Measurements from ENCODE around the gene ATP8A2. TPM values are rescaled to one million over a fixed set of nuclear protein-coding genes. Genes with fewer than 3 reads are reported as not detected.

The ATP8A2 gene
- total RNA-seq, 1 donor from 2014 or later, result 0.27 TPM

DNA sequence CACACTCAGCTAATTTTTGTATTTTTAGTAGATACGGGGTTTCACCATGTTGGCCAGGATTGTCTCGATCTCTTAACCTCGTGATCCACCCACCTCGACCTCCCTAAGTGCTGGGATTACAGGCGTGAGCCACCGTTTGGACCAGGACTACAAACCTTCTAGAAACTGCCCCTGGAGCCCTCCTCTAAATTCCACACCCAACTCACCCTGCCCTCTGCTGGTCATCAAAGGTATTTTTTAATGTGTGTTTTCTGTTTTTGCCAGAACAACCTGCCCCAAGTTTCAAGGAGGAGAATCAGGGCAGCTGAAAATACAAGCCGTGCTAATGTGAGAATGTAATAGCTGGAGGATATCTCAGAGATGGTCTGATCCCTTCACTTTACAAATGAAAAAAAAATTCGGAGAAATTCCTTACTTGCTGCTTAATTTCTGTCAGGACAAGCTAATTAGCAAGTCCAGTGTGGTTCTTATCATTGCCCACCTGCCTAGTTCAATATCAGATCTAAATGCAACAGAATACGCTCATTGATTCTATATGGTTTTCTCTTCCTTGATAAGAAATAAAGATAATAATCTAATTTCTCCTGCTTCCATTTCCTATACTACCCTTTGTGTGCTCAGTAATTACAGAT, 4.1 kb downstream of the ATP8A2 start:
- intact Hi-C loops (cut with micrococcal nuclease), result no loop called here
- no peaks in the 10 kb centered on the region for H3K9me3 ChIP-seq (replicated peaks)

DNA sequence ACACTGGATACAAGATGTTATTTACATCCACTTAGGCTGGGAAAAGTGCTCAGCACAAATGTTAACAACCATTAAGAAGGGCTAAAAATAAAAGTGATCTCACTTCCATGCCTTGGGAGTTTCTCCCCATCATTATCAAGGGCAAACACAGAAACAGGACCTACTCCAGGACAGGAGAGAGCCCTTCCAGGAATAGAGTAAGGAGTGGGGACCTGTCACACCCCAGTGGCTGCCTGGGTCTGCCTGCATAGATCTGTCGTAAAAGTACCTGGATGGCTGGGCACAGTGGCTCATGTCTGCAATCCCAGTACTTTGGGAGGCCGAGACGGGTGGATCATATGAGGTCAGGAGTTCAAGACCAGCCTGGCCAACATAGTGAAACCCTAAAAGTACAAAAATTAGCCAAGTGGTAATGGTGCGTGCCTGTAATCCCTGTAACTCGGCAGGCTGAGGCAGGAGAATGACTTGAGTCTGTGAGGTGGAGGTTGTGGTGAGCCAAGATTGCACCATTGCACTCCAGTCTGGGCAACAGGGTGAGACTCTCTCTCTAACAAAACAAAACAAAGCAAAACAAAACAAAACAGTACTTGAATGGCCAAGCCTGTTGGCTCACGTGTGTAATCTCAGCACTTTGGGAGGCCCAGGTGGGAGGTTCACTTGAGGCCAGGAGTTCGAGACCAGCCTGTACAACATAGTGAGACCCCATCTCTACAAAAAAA, 5.6 kb downstream of the ATP8A2 start:
- intact Hi-C loops (cut with micrococcal nuclease), result no loop called here
- H3K36me3 ChIP-seq, result no peaks in the 10 kb centered on the region
- DNase-seq, result no peak

More for the DNA sequence above, 4.1 kb downstream of the ATP8A2 start:
- Histone ChIP-seq H3K4me1 (peaks cover 7% of the 10 kb centered on the region), H3K27me3 (ENCODE audit: low read depth) (peaks cover 61% of the 10 kb centered on the region), H3K4me3 (no peak overlapping the region), H3K27ac (replicated peaks) (no peak overlapping the region), H3K36me3 (no peaks in the 10 kb centered on the region)
- TF ChIP-seq CTCF (IDR thresholded peaks at IDR 0.05; ENCODE audit: borderline replicate concordance), result peak; percentile 73
- no peak for DNase-seq

GRCh38 chr13:25378528-25378927, 6.8 kb downstream of the ATP8A2 start:
- no peaks in the 10 kb centered on the region for H3K4me1 ChIP-seq
- no peak overlapping the region for H3K27ac ChIP-seq (replicated peaks)
- peaks cover 47% of the 10 kb centered on the region for H3K27me3 ChIP-seq (ENCODE audit: low read depth)
- H3K4me3 ChIP-seq, result no peak overlapping the region
- no peak for TF ChIP-seq CTCF (IDR thresholded peaks at IDR 0.05; ENCODE audit: borderline replicate concordance)
- no peaks in the 10 kb centered on the region for H3K36me3 ChIP-seq
- DNase-seq, result no peak
- H3K9me3 ChIP-seq (replicated peaks), result no peaks in the 10 kb centered on the region
- intact Hi-C loops (cut with micrococcal nuclease), result no loop called here

More for the DNA sequence above, 5.6 kb downstream of the ATP8A2 start:
- no peaks in the 10 kb centered on the region for H3K9me3 ChIP-seq (replicated peaks)
- peaks cover 2% of the 10 kb centered on the region for H3K4me1 ChIP-seq
- no peak overlapping the region for H3K4me3 ChIP-seq
- no peak for TF ChIP-seq CTCF (IDR thresholded peaks at IDR 0.05; ENCODE audit: borderline replicate concordance)
- no peak overlapping the region for H3K27ac ChIP-seq (replicated peaks)
- peaks cover 53% of the 10 kb centered on the region for H3K27me3 ChIP-seq (ENCODE audit: low read depth)

- H3K9me3 ChIP-seq (replicated peaks), result no peaks in the 10 kb centered on the region
- intact Hi-C loops (cut with micrococcal nuclease), result no loop called here
- H3K27me3 ChIP-seq (ENCODE audit: low read depth), result peaks cover 47% of the 10 kb centered on the region
- no peak for DNase-seq
- no peak for TF ChIP-seq CTCF (IDR thresholded peaks at IDR 0.05; ENCODE audit: borderline replicate concordance)
- no peaks in the 10 kb centered on the region for H3K36me3 ChIP-seq
- no peak overlapping the region for H3K27ac ChIP-seq (replicated peaks)
- H3K4me1 ChIP-seq, result no peaks in the 10 kb centered on the region
- no peak overlapping the region for H3K4me3 ChIP-seq
Observed at GRCh38 chr13:25379011-25379410, 7.2 kb downstream of the ATP8A2 start.

- no peaks in the 10 kb centered on the region for H3K9me3 ChIP-seq (replicated peaks)
- peaks cover 47% of the 10 kb centered on the region for H3K27me3 ChIP-seq (ENCODE audit: low read depth)
- TF ChIP-seq CTCF (IDR thresholded peaks at IDR 0.05; ENCODE audit: borderline replicate concordance), result no peak
- no peak for DNase-seq
- no peaks in the 10 kb centered on the region for H3K4me1 ChIP-seq
- intact Hi-C loops (cut with micrococcal nuclease), result no loop called here
- no peak overlapping the region for H3K27ac ChIP-seq (replicated peaks)
- no peaks in the 10 kb centered on the region for H3K36me3 ChIP-seq
- no peak overlapping the region for H3K4me3 ChIP-seq
Observed at GRCh38 chr13:25380082-25380481, 8.3 kb downstream of the ATP8A2 start.

Measured in left ventricle myocardium inferior (tissue), 1 donor.